ENCODE results near the gene TLCD2. TPM values are rescaled to one million over a fixed set of nuclear protein-coding genes. Genes with fewer than 3 reads are reported as not detected.

The TLCD2 gene
- total RNA-seq, 1 experiment from 2014 or later: 1.5 TPM

GRCh38 chr17:1735834-1736347 is 25.7 kb upstream of the TLCD2 start:
- no peak overlapping the region for H3T11ph ChIP-seq (ENCODE audit: low read length)
- H3K23ac ChIP-seq (ENCODE audit: insufficient read length, low read depth, low read length): no peak overlapping the region
- H3K18ac ChIP-seq (ENCODE audit: insufficient read length, low read depth, low read length): no peak overlapping the region
- no peak for TF ChIP-seq CTCF (conservative IDR thresholded peaks at IDR 0.05)
- Mint-ChIP-seq H3K27me3 (ENCODE audit: low read depth) (no peaks in the 10 kb centered on the region; the same call in 1 of the 2 replicates), H3K36me3 (ENCODE audit: insufficient read depth in 1 of 3, low read depth in 3 of 3) (peaks cover 0 to 7% (median 3%) of the 10 kb centered on the region in 3 experiments; a peak in 3 of 7 replicates), H3K27ac (peak overlapping the region in 1 of 3 experiments; percentile 83; a peak in 1 of 7 replicates), H3K4me3 (no peak overlapping the region; a peak in 1 of 5 replicates), H3K4me1 (peaks cover 6 to 12% of the 10 kb centered on the region in 2 experiments; a peak in 1 of 4 replicates), H3K9me3 (peaks cover 0 to 9% of the 10 kb centered on the region in 2 experiments; a peak in 1 of 5 replicates)
- no peaks in the 10 kb centered on the region for H3K9me3 ChIP-seq (ENCODE audit: control insufficient read depth, low read depth, low read length)
- no peaks in the 10 kb centered on the region for H4K20me1 ChIP-seq (ENCODE audit: control insufficient read depth, insufficient read depth, insufficient read length)
- DNase-seq: no peak
- no peaks in the 10 kb centered on the region for H3K23me2 ChIP-seq (ENCODE audit: insufficient read length, low read depth, low read length, poor library complexity, severe bottlenecking)
- no peak overlapping the region for H2BK5ac ChIP-seq (ENCODE audit: insufficient read length, low read length)
- H3K14ac ChIP-seq (ENCODE audit: insufficient read depth, low read length): no peak overlapping the region; the same call in 1 of the 2 replicates
- H2BK12ac ChIP-seq (ENCODE audit: insufficient read length, low read depth, low read length): no peak overlapping the region
- WGBS (ENCODE audit: extremely low coverage, insufficient read length, low lambda C conversion rate): no CpG with 5 or more reads among the region's 17 CpGs
- no peaks in the 10 kb centered on the region for H3K79me1 ChIP-seq (ENCODE audit: insufficient read depth, low read depth, low read length, poor library complexity, severe bottlenecking)
- H2AK5ac ChIP-seq (ENCODE audit: insufficient read length, low read length): no peak overlapping the region
- H3K27ac ChIP-seq (ENCODE audit: insufficient read length, low read depth, low read length): no peak overlapping the region
- H4K5ac ChIP-seq (ENCODE audit: insufficient read length, low read depth, low read length): no peak overlapping the region
- H3K79me2 ChIP-seq (ENCODE audit: insufficient read depth, low read length): no peaks in the 10 kb centered on the region
- H3K56ac ChIP-seq (ENCODE audit: insufficient read length, low read depth, low read length): no peak overlapping the region
- no peak overlapping the region for H3K4ac ChIP-seq (ENCODE audit: low read depth, low read length)
- H3K4me2 ChIP-seq (ENCODE audit: insufficient read depth, insufficient read length, low read length): no peak overlapping the region
- no peak overlapping the region for H2BK20ac ChIP-seq (ENCODE audit: low read depth, low read length, poor library complexity, severe bottlenecking)
- no peaks in the 10 kb centered on the region for H3K27me3 ChIP-seq (ENCODE audit: insufficient read depth, low read length)
- H2BK120ac ChIP-seq (ENCODE audit: low read depth, low read length, poor library complexity, severe bottlenecking): no peak overlapping the region
- no peak overlapping the region for H4K91ac ChIP-seq (ENCODE audit: insufficient read length, low read depth, low read length)
- H3K4me1 ChIP-seq (ENCODE audit: insufficient read depth, low read length): no peaks in the 10 kb centered on the region; the same call in 1 of the 2 replicates
- no peak overlapping the region for H2AFZ ChIP-seq (ENCODE audit: low read length)
- H2BK15ac ChIP-seq (ENCODE audit: low read depth, low read length): no peak overlapping the region
- no peak overlapping the region for H4K8ac ChIP-seq (replicated peaks; ENCODE audit: insufficient read length, low read depth, low read length)
- no peak overlapping the region for H3K9ac ChIP-seq (ENCODE audit: extremely low read depth, insufficient read length, low read length)

All from H9 (cell line).